CD4-positive, alpha-beta T cell treated with Interleukin-4 for 1 hour (primary cell): ENCODE data around the gene DNAJA4.
"Not testable (repeated sequence)": the region's sequence is repeated elsewhere in the genome, so short reads cannot be mapped to it uniquely, and the experiment has no call there.

ENCODE experiments used
- DNase-seq, 2 donors: peaks; one replicate each; pipeline ENCODE4 v3.0.0-alpha.2; 2020 to 2022

The DNAJA4 gene

DNA sequence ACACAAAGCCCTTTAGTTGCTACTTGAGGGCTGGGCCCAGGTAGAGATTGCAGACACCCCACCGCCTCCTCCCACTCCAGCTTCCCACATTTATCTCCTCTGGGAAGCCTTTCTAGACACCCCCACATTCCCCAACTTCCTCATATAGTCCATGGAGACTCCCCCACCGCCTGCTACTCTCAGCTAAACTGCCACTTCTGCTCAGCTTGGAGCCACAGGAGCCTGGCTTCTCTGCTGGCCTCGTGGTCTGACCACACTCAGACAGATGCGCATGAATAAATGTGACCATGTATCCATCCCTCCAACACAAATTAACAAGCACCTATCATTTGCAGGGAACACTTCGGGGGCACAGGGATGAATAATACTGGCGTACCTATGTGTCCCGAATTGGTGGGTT, 19.5 kb upstream of the DNAJA4 start:
- no peak for DNase-seq

DNA sequence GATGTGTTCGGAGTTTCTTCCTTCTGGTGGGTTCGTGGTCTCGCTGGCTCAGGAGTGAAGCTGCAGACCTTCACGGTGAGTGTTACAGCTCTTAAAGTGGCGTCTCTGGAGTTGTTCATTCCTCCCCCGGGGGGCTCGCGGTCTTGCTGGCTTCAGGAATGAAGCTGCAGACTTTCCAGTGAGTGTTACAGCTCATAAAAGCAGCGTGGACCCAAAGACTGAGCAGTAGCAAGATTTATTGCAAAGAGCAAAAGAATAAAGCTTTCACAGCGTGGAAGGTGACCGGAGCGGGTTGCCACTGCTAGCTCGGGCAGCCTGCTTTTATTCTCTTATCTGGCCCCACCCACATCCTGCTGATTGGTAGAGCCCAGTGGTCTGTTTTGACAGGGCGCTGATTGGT, 19.0 kb upstream of the DNAJA4 start:
- DNase-seq: not testable (repeated sequence)

DNA sequence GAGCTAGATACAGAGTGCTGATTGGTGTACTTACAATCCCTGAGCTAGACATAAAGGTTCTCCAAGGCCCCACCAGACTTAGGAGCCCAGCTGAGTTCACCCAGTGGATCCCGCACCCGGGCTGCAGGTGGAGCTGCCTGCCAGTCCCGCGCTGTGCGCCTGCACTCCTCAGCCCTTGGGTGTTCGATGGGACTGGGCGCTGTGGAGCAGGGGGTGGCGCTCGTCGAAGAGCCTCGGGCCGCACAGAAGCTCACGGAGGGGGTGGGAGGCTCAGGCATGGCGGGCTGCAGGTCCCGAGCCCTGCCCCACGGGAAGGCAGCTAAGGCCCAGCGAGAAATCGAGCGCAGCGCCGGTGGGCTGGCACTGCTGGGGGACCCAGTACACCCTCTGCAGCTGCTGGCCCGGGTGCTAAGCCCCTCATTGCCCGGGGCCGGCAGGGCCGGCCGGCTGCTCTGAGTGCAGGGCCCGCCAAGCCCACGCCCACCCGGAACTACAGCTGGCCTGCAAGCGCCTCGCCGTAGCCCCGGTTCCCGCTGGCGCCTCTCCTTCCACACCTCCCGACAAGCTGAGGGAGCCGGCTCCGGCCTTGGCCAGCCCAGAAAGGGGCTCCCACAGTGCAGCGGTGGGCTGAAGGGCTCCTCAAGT, 18.3 kb upstream of the DNAJA4 start:
- not testable (repeated sequence) for DNase-seq

- no peak for DNase-seq
These were observed 16.5 kb upstream of the DNAJA4 start for GRCh38 chr15:78247911-78248310.

GRCh38 chr15:78249131-78249530, 15.2 kb upstream of the DNAJA4 start:
- DNase-seq: no peak

DNA sequence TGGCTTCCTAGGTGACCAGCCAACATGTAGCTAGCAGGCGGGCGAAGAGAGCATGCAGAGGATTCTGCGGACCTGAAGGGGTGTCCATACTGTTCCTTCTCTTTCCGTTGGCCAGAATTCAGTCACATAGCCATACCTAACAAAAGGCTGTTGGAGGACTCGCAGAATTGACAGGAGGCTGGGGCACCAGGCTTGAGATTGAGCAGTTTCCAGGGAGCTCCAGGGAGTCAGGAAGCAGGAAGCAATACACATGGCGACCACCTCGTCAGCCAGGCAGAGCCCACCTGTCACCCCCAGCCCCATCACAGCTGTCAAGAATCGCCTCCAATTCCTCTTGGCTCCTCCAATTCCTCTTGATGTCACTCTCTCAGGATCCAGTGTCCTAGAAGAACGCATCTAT, 13.2 kb upstream of the DNAJA4 start:
- DNase-seq: no peak

GRCh38 chr15:78255421-78256043, 8.8 kb upstream of the DNAJA4 start:
- DNase-seq: no peak

DNA sequence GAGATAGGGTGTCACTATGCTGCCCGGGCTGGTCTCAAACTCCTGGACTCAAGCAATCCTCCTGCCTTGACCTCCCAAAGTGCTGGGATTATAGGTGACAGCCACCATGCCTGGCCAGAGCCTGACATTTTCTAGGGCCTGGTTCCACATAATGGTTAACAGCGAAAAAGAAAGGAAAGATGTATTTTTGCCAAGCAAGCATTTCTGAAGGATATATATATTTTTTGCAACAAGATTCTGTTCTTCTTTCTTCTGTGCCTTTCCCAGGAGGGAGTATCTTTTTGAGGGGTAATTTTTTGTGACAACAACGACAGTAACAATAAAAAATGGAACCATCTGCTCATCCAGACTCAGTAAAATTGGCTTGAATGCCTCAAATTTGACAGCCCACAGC, 8.3 kb upstream of the DNAJA4 start:
- DNase-seq: no peak

DNA sequence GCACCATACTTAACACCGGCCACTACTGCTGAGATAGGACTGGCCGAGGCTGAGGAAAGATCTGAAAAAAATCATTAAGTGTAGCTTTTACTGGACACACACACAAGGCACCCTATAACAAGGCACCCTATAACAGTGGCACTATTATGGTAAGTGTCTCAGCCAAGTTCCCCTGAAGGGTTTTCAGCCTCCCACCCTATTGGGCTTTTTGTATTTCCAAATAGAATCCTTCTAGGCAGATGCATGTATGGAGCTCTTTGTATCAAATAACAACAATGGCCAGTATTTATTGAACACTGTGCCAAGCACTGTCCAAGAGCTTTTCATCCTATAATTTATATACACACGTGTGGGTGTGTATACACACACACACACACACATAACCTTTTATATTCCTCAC, 6.7 kb upstream of the DNAJA4 start:
- no peak for DNase-seq

DNA sequence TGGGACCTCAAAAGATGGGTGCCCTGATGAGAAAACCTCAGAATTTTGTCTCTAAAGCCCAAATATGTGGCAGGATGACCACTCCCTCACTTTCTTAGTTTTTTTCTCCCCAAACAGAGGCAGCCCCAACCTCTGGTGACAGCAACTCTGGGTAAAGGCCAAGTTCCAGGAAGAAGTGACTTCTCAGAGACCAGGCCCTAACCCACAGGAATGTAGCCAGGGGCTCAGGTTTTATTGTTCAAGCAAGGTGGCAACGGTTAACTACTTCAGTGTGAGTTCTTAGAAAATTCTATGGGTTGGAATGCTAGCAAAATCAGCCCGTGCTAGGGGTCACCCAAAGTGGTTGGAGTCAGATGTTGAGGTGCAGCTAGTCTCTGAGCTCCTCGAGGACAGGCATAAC, 5.1 kb upstream of the DNAJA4 start:
- no peak for DNase-seq

GRCh38 chr15:78260489-78260888, 3.9 kb upstream of the DNAJA4 start:
- DNase-seq: no peak

DNA sequence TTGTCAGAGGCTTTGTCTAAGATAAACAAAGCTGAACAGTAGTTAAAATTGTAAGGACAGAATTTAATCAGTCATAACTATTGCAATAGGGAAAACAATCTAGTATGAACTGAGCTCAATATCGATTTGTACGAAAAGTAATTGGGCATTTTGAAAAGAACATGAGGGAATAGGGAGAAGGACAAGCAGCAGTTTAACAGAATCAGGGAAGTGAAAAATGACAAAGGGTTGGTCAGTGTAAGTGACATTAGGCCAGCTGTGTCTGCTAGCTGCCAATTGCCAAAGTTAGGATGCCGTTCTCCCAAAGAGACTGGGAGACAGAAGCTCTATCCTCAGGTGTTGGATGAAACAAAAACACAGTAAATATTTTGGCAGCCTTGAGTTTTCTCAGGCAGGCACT, 3.3 kb upstream of the DNAJA4 start:
- DNase-seq: no peak

GRCh38 chr15:78263351-78263781, 996 bp upstream of the DNAJA4 start:
- DNase-seq: no peak

GRCh38 chr15:78263907-78264303, 457 bp upstream of the DNAJA4 start:
- no peak for DNase-seq

- DNase-seq: no peak
These were observed 737 bp downstream of the DNAJA4 start for GRCh38 chr15:78265137-78265460.

GRCh38 chr15:78265752-78266224, 1.4 kb downstream of the DNAJA4 start:
- no peak for DNase-seq

- DNase-seq: no peak
These were observed 1.9 kb downstream of the DNAJA4 start for GRCh38 chr15:78266229-78266628.

DNA sequence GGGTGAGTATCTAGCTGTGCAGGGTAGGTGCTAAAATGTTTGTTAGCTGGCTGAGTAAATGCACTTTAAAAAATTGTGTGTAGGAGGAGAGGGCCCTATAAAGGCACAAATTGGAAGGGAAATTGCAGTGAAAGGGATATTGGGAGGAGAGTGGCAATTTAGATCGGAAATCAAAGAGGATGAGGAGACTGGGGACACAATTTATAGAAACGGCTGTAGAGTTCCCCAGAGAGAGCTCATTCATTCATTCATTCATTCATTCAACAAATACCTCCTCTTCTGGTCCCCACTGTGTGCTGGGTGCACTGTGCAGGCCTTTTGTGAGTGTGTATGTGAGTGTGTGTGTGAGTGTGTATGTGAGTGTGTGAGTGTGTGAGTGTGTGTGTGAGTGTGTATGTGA, 2.4 kb downstream of the DNAJA4 start:
- no peak for DNase-seq

GRCh38 chr15:78272316-78272715, 8.0 kb downstream of the DNAJA4 start:
- DNase-seq: no peak

DNA sequence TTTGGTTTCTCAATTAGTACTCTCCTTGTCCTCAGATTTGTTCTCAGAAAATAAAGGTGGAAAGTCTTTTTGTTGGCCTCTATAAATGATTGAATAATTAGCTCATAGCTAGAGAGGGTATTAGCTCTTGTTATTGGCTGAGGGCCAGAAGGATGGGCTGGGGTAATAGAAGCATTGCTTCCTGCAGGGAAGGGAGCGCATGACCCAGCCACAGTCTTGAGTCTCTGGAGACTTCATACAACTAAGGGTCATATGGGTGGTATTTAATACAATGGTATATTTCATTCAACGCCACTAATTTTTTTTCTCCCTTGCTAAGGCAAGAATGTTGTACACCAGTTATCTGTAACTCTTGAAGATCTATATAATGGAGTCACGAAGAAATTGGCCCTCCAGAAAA, 8.4 kb downstream of the DNAJA4 start:
- DNase-seq: no peak

- DNase-seq: no peak
These were observed 10.6 kb downstream of the DNAJA4 start for GRCh38 chr15:78274994-78275393.

- no peak for DNase-seq
These were observed 11.9 kb downstream of the DNAJA4 start for GRCh38 chr15:78276064-78276943.

DNA sequence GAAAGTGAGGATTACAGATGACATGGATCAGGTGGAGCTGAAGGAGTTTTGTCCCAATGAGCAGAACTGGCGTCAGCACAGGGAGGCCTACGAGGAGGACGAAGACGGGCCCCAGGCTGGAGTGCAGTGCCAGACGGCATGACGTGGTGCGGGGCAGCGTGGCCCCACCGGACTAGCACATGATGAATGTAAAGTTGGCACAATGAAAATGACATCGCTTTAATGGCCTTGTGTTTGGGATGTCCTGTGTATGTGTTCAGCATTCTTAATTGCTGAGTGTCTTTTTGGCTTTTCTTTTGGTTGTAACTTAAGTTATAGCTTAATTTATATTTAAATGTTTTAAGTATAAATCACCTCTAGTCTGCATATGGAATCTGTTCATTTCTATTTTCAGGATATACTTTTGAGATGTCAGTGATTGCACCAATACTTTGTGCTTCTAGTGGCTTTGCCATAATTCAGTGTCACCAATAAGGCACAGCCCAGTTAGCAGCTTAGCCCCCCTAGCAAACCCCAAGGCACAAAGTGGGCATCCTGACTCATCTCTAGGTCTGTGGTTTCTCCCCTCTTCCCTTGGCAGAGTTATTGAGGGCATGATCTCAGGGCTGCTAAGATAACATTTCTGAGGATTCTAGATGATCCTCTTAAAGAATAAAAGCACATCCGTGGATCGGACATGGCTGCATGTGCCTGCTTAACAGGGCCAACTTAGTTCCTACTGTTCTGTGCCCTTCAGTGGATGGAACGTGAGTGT, 16.1 kb downstream of the DNAJA4 start:
- no peak for DNase-seq
